Right lobe of liver (tissue), 6 donors: ENCODE measurements around the gene NHLH1. TPM values are rescaled to one million over a fixed set of nuclear protein-coding genes. Genes with fewer than 3 reads are reported as not detected.
A peak's percentile ranks its signal among the peaks of the same experiment; 100 is the strongest.

Source experiments
- ATAC-seq, 4 donors: fragments of 200-7000 bp; cut with Tn5 transposase; one replicate each; pipeline ENCODE4 v1.9.1; 2020; ENCODE audit warnings: mild to moderate bottlenecking in 4 of 4, moderate library complexity in 4 of 4
- DNase-seq, 3 donors: peaks; one replicate each; pipeline ENCODE4 v3.0.0-alpha.2; 2020
- H3K27ac ChIP-seq, 3 donors: fragments of 200-600 bp; one replicate each; pipeline ENCODE4 v1.8.0; 2022
- H3K27me3 ChIP-seq, 2 donors: fragments of 200-600 bp; one replicate each; pipeline ENCODE4 v1.8.0; 2022
- H3K36me3 ChIP-seq, 4 donors: fragments of 200-600 bp; sonication (generic) in 1 of 4; one replicate each; pipeline versions ENCODE4 v1.5.1 to v1.8.0; 2017 to 2022; ENCODE audit warnings: control low read depth in 1 of 4
- H3K4me1 ChIP-seq, 4 donors: fragments of 200-600 bp; sonication (generic) in 1 of 4; one replicate each; pipeline versions ENCODE4 v1.5.1 to v1.8.0; 2017 to 2022; ENCODE audit warnings: control low read depth in 1 of 4
- H3K4me3 ChIP-seq, 3 donors: fragments of 200-600 bp; one replicate each; pipeline ENCODE4 v1.8.0; 2022
- H3K9me3 ChIP-seq, 4 donors: fragments of 200-600 bp; sonication (generic) in 1 of 4; one replicate each; pipeline versions ENCODE4 v1.5.1 to v1.8.0; 2017 to 2022; ENCODE audit warnings: control low read depth in 1 of 4
- CTCF ChIP-seq, 4 donors: fragments of 200-600 bp in 3 of 4; fragments of 450-650 bp in 1 of 4; IDR thresholded peaks; one replicate each; pipeline versions ENCODE4 v1.5.1 to v1.8.0; 2016 to 2022; ENCODE audit warnings: antibody characterized with exemption in 4 of 4, mild to moderate bottlenecking in 2 of 4
- POLR2A ChIP-seq: fragments of 450-650 bp; IDR thresholded peaks from one replicate; pipeline ENCODE4 v1.6.1; 2017; ENCODE audit warnings: antibody characterized with exemption, mild to moderate bottlenecking
- WGBS: methylation state at CpG from one replicate; pipeline ENCODE4 v1.1.6; 2018; ENCODE audit warnings: low coverage, low lambda C conversion rate; ENCODE audit not compliant: insufficient coverage; ENCODE audit errors: missing lambda C conversion rate; 5-methylcytosine and 5-hydroxymethylcytosine counted together
- intact Hi-C, 2 donors: fragments of 100-400 bp; cut with DNase I; formaldehyde crosslinking; loops; one replicate each; pipeline versions ENCODE4 v1.11.2 to v1.14.1; 2022
- total RNA-seq, 6 experiments: library from RNA; depleted of rRNA in 2 of 6; stranded (reverse); fragments of >200 nt in 2 of 6; fragmentation: NEBNext Ultra II Directional in 3 of 6; extraction: Animal tissue kit (Norgen Biotek cat#: 25700) in 3 of 6; gene quantifications; one replicate each; pipeline versions ENCODE4 v1.1.0 to v1.2.4, GENCODE V29; 2016 to 2023
- donor health status: DM: no; HTN: yes; CAD: no.
- donor health status: DM: no; HTN: no; CAD: no.
- donor health status: DM: no; HTN: no; CAD: no.
- donor health status: DM: no; HTN: yes; CAD: no.
- donor health status: DM: no; HTN: yes; CAD: no.

NHLH1 gene
- total RNA-seq, 6 experiments from 2014 or later: 0.07 to 0.12 TPM; not detected in 4

DNA sequence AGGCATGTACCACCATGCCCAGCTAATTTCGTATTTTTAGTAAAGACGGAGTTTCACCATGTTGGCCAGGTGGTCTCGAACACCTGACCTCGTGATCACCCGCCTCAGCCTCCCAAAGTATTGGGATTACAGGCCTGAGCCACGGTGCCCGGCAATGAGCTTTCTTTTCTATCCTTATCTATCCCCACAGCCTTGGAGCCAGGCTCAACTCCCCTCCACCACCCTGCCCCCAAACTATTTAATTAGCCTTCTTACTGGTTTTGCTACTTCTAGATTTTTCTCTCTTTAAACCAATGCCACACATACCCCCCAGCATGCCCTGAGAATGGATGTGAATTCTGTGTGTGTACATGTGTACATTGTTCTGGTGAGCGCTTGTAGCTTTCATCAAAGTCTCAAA lies 27.8 kb downstream of the NHLH1 start:
- H3K27me3 ChIP-seq: no peaks in the 10 kb centered on the region
- H3K4me3 ChIP-seq: no peak overlapping the region
- H3K4me1 ChIP-seq: no peaks in the 10 kb centered on the region
- peak in 1 of 3 donors; percentile 19 for DNase-seq
- intact Hi-C loops: no loop called here
- TF ChIP-seq CTCF (IDR thresholded peaks at IDR 0.05) (no peak), POLR2A (no peak)
- no peak for ATAC-seq
- 74% methylated on average over 8 of the region's 8 CpGs for WGBS
- H3K9me3 ChIP-seq: no peaks in the 10 kb centered on the region
- H3K36me3 ChIP-seq: no peaks in the 10 kb centered on the region
- H3K27ac ChIP-seq: no peak overlapping the region

DNA sequence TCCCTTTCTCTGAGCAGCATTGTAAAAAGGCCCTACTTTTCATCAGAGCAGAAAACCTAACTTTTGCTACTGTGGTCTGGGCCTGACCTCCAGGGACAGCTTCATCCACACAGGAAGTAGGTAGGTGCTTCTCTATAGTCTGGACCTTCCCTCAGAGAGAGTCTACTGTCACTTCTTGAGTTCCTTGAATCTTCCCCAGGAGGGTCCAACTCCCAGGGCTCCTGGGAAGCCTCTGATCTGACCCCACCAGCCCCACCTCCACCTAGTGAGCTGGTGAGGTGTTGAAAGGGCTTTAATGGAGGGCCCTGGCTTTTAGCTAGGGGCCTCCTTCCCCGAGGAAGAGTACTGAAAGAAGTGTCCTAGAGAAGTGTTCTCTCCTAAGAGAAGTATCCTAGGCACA lies 30.8 kb downstream of the NHLH1 start:
- H3K27me3 ChIP-seq: no peaks in the 10 kb centered on the region
- ATAC-seq: no peak
- H3K27ac ChIP-seq: no peak overlapping the region
- H3K4me3 ChIP-seq: no peak overlapping the region
- H3K36me3 ChIP-seq: no peaks in the 10 kb centered on the region
- intact Hi-C loops: no loop called here
- peak in 1 of 3 donors; percentile 23 for DNase-seq
- H3K9me3 ChIP-seq: no peaks in the 10 kb centered on the region
- WGBS: no CpG with 5 or more reads among the region's 1 CpG
- H3K4me1 ChIP-seq: peaks cover 0 to 6% (median 0%) of the 10 kb centered on the region in 4 donors
- TF ChIP-seq CTCF (IDR thresholded peaks at IDR 0.05) (no peak), POLR2A (no peak)

DNA sequence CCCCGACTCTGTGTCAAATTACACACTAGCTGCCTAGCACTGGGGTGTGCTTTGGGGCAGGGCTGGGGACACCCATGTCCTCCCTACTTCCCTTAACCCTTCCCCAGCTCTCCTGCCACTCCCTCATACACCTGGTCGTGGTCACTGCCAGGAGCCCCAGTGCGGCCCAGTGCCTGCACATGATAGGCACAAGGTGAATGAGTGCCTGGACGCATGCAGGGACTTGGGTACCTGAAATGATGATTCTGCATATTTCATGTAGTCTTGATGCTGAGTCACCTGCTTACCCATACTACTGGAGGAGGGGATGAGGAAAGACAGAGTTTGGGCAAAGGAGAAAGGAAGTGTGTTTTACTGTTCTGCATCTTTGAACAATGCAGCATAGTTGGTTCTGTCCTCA lies 32.0 kb downstream of the NHLH1 start:
- H3K27ac ChIP-seq: no peak overlapping the region
- DNase-seq (peak in 1 of 3 donors; percentile 28), ATAC-seq (no peak)
- TF ChIP-seq POLR2A (no peak), CTCF (IDR thresholded peaks at IDR 0.05) (no peak)
- no peaks in the 10 kb centered on the region for H3K27me3 ChIP-seq
- no peak overlapping the region for H3K4me3 ChIP-seq
- intact Hi-C loops: no loop called here
- H3K36me3 ChIP-seq: no peaks in the 10 kb centered on the region
- H3K4me1 ChIP-seq: peaks cover 0 to 6% (median 0%) of the 10 kb centered on the region in 4 donors
- WGBS: 83% methylated on average over 1 of the region's 4 CpGs
- no peaks in the 10 kb centered on the region for H3K9me3 ChIP-seq

- H3K9me3 ChIP-seq: no peaks in the 10 kb centered on the region
- peak in 1 of 3 donors; percentile 14 for DNase-seq
- ATAC-seq: no peak
- peak overlapping the region; percentile 29 to 46 (median 29) for H3K4me3 ChIP-seq
- H3K36me3 ChIP-seq: no peaks in the 10 kb centered on the region
- H3K27me3 ChIP-seq: no peaks in the 10 kb centered on the region
- no peak overlapping the region for H3K27ac ChIP-seq
- TF ChIP-seq POLR2A (no peak), CTCF (IDR thresholded peaks at IDR 0.05) (no peak)
- WGBS: 48% methylated on average over 14 of the region's 17 CpGs
- intact Hi-C loops: no loop called here
- peaks cover 0 to 6% (median 0%) of the 10 kb centered on the region in 4 donors for H3K4me1 ChIP-seq
These were observed 32.8 kb downstream of the NHLH1 start for GRCh38 chr1:160399544-160400222.
